Kidney epithelial cell (primary cell): ENCODE data around the gene PYGL. TPM values are rescaled to one million over a fixed set of nuclear protein-coding genes. Genes with fewer than 3 reads are reported as not detected.
A peak's percentile ranks its signal among the peaks of the same experiment; 100 is the strongest.
"Not testable (repeated sequence)": the region's sequence is repeated elsewhere in the genome, so short reads cannot be mapped to it uniquely, and the experiment has no call there.

ENCODE experiments used
- DNase-seq: peaks from one replicate; pipeline ENCODE4 v3.0.0-alpha.2; 2010; ENCODE audit warnings: low read depth
- H3K27me3 ChIP-seq: 2 replicates; pipeline ENCODE4 v1.6.0; 2011; ENCODE audit warnings: low read length; ENCODE audit not compliant: control insufficient read depth, insufficient read depth
- H3K36me3 ChIP-seq: 2 replicates; pipeline ENCODE4 v1.5.1; 2011; ENCODE audit warnings: low read length; ENCODE audit not compliant: control insufficient read depth, insufficient read depth
- H3K4me3 ChIP-seq: 2 replicates; pipeline ENCODE4 v1.5.1; 2011; ENCODE audit warnings: low read depth, mild to moderate bottlenecking, control low read depth, low read length
- total RNA-seq: library from RNA; depleted of rRNA; stranded (reverse); fragments of >200 nt; gene quantifications from 2 replicates; pipeline ENCODE4 v1.2.3, GENCODE V29; 2015
- TF ChIP-seq, protein P1 (sequence below): IDR thresholded peaks from 2 replicates; pipeline ENCODE4 v1.5.1; 2011; ENCODE audit warnings: mild to moderate bottlenecking, moderate library complexity, low read length, control low read depth, inconsistent platforms; ENCODE audit not compliant: insufficient read depth, poor library complexity, severe bottlenecking

The PYGL gene
- total RNA-seq, 1 donor from 2014 or later: 41.1 TPM

DNA sequence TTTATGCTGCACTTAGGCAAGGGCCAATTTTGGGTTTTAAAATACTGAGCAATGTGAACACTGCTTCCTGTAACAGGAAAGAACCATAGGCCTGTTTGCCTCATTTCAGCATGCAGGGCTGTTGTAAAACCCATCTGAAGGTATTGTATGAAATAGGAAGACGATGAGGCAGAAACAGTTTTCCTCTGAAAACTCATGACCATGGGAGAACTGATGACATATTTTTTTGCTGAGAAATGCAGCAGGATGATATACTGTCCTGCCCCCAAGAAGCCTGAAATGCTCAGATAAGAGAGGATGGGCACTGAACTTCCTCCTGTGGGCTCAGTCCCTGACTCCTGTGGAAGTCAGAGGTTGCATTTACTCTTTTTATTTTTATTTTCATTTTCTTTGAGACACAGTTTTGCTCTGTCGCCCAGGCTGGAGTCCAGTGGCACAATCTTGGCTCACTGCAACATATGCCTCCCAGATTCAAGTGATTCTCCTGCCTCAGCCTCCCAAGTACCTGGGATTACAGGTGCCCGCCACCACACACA, 17.4 kb downstream of the PYGL start:
- TF ChIP-seq, protein P1, sequence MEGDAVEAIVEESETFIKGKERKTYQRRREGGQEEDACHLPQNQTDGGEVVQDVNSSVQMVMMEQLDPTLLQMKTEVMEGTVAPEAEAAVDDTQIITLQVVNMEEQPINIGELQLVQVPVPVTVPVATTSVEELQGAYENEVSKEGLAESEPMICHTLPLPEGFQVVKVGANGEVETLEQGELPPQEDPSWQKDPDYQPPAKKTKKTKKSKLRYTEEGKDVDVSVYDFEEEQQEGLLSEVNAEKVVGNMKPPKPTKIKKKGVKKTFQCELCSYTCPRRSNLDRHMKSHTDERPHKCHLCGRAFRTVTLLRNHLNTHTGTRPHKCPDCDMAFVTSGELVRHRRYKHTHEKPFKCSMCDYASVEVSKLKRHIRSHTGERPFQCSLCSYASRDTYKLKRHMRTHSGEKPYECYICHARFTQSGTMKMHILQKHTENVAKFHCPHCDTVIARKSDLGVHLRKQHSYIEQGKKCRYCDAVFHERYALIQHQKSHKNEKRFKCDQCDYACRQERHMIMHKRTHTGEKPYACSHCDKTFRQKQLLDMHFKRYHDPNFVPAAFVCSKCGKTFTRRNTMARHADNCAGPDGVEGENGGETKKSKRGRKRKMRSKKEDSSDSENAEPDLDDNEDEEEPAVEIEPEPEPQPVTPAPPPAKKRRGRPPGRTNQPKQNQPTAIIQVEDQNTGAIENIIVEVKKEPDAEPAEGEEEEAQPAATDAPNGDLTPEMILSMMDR: no peak
- peaks cover 3% of the 10 kb centered on the region for H3K36me3 ChIP-seq
- DNase-seq: no peak
- no peak overlapping the region for H3K4me3 ChIP-seq
- H3K27me3 ChIP-seq: no peaks in the 10 kb centered on the region

DNA sequence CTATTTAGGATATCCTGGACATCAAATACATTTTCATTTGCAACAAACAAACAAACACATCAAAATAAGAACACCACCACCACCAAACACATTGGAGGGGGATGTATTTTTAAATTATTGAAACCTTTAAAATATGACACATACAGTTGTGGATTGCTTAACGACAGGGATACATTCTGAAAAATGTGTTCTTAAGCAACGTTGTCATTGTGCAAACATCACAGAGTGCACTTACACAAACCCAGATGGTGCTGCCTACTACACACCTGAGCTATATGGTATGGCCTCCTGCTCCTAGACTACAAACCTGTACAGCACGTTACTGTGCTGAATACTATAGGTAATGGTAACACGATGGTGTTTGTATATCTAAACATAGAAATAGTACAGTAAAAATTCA, 19.4 kb downstream of the PYGL start:
- H3K36me3 ChIP-seq: peaks cover 3% of the 10 kb centered on the region
- DNase-seq: no peak
- H3K27me3 ChIP-seq: no peaks in the 10 kb centered on the region
- TF ChIP-seq, protein P1: no peak
- H3K4me3 ChIP-seq: no peak overlapping the region

DNA sequence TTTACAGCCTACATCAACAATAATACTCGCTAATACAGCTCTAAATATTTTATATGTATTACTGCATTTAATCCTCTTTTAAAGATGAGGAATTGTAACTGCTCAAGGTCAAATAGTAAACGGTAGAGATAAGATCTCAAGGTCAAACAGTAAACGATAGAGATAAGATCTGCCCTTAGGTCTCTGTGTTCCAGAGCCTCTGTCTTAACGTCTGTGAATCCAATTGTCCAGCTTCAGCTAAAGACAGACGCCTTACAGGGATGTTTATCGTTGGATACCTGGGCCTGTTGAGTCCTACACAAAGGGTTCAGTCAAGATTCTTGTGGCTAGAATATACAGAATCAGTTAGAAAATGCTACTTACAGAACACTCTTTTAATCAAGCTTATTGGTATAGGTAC, 20.0 kb downstream of the PYGL start:
- Histone ChIP-seq H3K27me3 (no peaks in the 10 kb centered on the region), H3K36me3 (peaks cover 3% of the 10 kb centered on the region), H3K4me3 (no peak overlapping the region)
- TF ChIP-seq, protein P1: no peak
- no peak for DNase-seq

DNA sequence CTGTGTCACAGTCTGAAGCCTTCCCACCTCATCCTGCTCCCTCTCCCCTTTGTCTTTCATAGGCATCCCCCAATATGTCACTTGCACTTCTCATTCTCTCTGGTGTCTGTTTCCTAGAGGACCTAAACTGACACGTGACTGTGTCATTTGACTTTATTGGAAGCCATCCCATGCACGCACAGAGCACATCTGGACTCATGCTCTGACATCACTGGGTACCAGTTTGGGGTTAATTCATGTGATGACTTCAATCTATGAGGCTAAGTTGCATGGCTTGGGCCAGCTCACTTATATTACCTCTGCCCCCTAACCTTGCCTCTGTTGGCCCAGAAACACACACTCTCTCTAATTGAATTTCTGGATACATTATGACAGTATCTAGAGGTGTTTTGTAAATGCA, 21.5 kb downstream of the PYGL start:
- Histone ChIP-seq H3K36me3 (peaks cover 3% of the 10 kb centered on the region), H3K4me3 (no peak overlapping the region), H3K27me3 (no peaks in the 10 kb centered on the region)
- no peak for DNase-seq
- TF ChIP-seq, protein P1: no peak

DNA sequence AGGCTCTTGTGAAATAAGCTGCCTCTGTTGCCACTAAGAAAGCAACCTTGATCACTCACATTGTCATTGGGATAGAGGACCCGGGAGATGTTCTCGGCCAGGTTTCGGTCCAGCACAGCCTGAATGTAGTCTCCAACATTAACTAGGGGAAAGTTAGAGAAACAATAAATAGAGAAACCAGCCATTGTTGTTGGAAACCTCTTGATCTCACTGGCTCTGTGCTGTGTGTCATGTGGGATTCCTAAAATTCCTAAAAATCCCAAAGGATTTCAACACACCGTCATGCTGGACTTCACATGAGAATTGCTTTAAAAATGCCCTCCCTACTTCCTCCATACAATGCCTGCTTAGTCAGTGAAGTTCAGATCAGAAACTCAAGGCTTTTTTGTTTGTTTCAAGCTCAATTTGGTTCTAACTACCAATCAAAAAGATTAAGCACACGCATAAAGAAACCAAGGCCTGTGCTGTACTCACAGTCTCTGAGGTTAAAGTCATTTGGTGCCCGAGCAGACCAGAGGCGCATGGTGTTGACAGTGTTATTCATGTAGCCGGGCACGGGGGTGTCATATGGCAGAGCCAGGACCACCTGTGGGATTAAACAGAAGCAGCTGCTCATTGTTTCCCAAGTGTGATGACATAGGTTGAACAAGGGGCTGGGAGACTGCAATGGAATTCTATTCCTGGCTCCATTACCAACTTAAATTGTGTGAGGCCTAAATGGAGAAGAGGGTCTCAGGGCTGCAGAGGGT, 23.6 kb downstream of the PYGL start:
- TF ChIP-seq, protein P1: no peak
- Histone ChIP-seq H3K4me3 (no peak overlapping the region), H3K36me3 (peaks cover 4% of the 10 kb centered on the region), H3K27me3 (no peaks in the 10 kb centered on the region)
- DNase-seq: peak; percentile 93

DNA sequence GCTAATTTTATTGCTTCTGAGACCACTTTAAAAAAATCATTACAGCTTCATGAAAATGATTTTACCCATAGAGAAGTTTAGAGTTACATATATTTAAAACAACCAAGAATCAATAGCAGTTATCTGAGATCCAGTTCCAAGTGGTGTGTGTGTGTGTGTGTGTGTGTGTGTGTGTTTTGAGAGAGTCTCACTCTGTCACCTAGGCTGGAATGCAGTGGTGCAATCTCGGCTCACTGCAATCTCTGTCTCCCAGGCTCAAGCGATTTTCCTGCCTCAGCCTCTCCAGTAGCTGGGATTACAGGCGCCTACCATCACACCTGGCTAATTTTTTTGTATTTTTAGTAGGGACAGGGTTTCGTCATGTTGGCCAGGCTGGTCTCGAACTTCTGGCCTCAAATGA, 24.8 kb downstream of the PYGL start:
- not testable (repeated sequence) for H3K36me3 ChIP-seq, DNase-seq, H3K27me3 ChIP-seq, H3K4me3 ChIP-seq
